Activated CD8-positive, alpha-beta memory T cell treated with anti-CD3 and anti-CD28 coated beads for 4 hours (primary cell): ENCODE results near the gene NAT16.

ENCODE experiments used
- DNase-seq, 2 donors: peaks; one replicate each; pipeline ENCODE4 v3.0.0-alpha.2; 2020; ENCODE audit warnings: low read depth in 2 of 2

NAT16 gene

DNA sequence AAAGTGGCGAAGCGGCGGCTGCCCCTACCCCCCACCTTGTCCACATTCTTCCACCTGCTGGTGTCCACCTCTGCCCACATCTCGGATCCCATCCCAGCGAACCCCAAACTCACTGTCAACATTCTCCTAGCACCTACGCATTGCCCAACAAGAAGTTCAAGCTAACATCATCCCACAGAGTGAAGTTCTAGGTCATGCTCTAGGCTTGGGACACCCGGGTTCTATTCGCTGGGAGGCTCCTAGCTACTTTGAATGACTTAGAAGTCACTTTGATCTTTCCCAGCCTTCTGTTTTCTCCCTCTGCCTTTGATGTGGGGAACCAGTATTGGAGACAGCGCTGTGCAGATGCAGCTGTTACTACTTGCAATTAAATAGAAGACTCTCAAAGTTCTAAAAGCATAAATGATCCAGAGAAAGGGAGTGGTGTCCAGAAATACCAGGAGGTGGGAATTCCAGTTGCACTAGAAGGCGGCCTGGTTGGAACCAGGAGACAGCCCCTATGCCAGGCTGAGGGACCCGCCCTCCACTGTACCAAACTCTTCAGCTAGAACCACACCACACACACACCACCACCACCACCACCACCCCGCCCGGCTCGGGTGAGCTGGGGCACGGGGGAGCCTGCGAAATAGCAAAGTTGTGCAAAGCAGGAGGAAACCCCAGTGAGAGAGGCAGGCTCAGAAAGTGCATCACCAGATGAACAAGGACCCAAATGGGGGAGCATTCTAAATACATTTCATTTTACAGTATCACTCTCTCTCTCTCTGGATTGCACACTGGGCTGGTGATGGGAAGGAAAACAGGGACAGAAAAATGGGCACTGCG lies 9.3 kb downstream of the NAT16 start:
- no peak for DNase-seq

DNA sequence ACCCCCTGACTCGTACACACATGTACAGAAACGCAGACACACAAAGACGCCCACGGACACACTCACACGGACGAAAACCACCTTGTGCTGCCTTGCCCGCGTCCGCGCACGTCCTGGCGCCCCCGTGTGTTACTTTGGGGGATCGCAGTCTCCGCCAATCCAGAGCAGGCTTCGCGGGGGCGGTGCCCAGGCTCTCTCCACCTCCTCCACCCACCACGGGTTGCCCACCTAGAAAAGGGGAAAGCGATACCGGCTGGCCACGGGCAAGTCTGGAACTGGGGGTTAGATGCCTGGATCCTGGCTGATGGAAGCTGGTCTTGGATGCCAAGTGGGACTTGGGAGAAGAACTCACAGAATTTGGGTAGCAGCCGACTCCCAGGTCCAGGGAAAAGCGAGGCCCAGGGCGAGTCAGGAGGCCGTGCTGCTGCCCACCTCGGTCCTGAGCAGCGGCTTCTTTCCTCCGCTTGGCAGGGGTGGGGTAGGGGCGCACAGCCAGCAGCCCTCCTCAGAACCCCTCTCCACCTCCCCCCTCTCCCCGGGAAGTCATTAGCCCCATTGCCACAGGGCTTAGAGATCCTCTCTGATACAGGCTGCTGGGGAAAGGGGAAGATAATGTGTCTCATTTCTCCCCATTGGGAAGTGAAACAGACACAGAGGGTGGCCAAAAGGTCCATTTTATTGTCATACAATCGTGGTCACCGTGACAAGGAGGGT lies 10.1 kb downstream of the NAT16 start:
- peak; percentile 59 to 70 for DNase-seq

DNA sequence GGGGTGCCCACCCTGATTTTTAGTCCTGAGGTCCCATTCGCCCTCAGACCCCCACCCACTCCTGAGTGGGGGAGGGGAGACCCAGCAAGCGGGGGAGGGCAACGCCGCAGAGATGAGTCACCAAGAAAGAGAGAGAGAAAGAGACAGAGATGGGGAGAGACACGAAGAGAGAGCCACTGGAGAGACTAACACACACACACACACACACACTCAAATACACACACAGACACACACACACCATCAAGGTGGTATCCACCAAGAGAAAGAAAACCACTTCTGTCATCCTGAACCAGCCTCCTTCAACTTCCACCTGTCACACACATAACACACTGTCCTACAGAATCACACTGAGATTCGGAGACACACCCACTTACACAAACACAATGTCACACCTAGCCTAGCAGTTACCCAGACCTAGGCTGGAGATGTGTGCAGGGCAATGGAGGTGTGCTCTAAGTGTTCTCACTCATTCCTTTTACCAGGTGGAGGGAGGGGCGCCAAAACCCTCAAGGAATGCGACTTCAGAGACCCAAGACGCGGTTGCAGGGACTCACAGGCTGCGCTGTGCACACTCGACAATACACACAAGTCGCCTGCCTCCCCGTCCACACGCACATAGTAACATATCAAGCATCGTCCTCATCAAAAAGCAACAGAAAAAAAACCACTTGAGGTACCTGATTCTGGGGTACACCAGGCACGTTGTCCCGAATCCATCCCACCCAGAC lies 10.8 kb downstream of the NAT16 start:
- DNase-seq, result no peak

DNA sequence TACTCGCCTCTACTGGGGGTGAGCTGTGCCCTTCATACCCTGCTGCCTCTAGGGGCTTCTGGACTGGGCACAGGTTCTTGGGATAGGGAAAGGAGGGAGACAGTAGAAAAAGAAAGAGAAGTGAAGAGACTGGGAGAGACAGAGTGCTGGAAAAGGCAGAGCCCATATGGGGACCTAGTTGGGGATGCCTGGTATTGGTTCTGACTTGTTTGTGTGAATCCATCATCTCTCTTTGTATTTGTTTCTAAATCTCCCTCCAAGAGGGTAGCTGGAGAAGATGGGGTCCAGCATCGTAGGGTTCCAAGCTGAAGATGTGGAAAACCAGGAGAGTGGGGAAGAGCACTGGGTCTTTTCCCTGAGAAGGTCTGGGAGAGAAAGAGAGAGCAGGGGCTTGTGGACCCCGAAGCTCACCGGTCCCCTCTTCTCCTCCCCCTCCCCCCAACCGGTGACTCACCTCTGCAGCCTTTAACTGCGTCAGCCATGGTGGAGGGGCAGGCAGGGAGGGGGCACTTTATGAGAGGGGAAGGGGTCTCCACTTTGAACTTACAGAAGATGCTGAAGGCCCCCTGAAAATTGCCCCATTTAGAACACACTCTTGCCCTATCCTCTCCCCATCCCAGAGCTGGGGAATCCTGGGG lies 11.6 kb downstream of the NAT16 start:
- DNase-seq, result no peak

DNA sequence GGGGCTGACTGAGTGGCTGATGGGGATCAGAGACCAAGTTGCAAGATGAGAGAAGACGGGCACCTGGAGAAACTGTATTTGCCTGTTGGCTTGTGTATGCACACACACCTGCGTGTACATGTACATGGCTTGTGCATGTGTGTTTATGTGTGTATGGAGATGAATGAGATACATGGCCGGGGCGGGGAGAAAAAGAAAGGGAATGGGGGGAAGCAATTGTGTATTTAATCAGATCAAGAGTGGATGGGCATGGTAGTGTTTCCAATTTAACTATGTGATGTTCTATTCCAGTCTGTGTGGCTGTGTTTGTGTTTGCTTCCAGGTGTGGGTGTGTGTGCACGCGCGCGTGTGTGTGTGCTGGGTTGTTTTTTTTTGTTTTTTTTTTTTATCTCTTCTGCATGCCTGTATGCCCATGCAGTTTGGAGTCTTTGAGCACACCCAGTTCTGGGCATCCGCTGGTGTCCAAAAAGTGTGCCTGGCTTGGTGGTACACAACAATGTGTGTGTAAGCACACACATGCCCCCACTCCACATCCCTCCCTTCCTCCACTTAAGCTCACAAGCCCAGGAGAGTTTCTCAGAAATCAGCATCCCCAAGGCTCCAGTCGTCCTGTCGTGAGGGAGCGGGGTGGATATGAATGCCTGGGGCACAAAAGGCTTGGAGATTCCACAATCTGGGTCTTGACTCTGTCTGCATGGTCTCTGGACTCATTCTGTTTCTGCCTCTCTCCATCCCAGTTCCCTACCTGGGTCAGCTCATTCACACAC lies 12.3 kb downstream of the NAT16 start:
- no peak for DNase-seq

- DNase-seq, result no peak
Observed at GRCh38 chr7:101166909-101167644, 13.0 kb downstream of the NAT16 start.

DNA sequence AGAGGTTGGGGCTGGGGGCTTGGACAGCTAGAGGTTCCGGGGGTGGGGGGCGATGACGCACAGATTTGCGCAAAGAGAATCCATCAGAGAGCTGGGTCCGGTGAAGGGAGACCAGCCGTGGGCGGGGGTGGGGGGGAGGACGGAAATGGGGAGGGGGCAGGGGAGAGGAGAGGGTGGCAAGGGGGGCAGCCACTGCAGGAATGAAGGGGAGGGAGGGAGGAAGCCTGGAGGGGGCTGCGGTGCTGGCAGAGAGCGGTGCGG lies 13.5 kb downstream of the NAT16 start:
- DNase-seq, result no peak

GRCh38 chr7:101165958-101166647 lies 14.0 kb downstream of the NAT16 start:
- no peak for DNase-seq

GRCh38 chr7:101165075-101165957 lies 14.8 kb downstream of the NAT16 start, which contains the start of gene VGF:
Gene VGF, minus strand, starts transcription at chr7:101165569. Its CDS starts 726 bp downstream, at chr7:101164843.
- peak; percentile 76 to 78 for DNase-seq

GRCh38 chr7:101164071-101164840 lies 15.8 kb downstream of the NAT16 start:
- DNase-seq, result no peak

DNA sequence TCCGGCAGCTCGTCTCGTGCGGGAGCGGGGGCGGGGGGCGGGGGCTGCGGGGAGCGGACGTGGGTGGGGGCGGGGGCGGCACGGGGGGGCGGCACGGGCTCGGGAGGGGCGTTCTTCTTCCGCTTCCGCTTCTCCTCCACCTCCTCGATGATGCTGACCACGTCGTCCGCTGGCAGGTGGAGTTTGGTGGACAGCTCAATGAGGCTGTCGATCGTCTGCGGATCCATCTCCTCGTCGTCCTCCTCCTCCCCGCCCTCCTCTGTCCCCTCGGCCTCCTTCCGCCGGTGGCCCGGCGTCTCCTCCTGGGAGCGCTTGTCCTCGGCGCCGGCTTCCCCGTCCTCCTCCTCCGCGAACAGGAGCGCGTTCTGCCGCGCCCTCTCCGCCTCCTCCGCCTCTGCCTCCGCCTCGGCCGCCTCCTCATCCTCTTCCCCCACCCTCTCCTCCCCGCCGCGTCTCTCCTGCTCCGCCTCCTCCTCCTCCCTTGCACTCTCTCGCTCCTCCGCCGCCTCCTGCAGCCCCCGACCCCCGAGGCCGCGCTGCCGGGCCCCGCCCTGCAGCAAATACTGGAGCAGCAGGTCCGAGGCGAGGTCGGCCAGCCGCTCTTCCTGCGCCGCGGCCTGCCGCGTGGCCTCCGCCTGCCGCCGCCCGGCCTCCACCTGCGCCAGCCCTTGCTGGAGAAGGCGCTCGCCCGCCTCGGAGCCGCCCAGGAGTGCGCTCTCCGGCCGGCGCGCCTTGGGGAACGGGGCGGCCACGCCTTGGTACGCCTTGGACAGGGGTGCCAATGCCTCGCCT lies 16.6 kb downstream of the NAT16 start:
- DNase-seq, result no peak

GRCh38 chr7:101162551-101163278 lies 17.4 kb downstream of the NAT16 start:
- no peak for DNase-seq

- DNase-seq, result no peak
Observed at GRCh38 chr7:101161692-101162471, 18.2 kb downstream of the NAT16 start.

DNA sequence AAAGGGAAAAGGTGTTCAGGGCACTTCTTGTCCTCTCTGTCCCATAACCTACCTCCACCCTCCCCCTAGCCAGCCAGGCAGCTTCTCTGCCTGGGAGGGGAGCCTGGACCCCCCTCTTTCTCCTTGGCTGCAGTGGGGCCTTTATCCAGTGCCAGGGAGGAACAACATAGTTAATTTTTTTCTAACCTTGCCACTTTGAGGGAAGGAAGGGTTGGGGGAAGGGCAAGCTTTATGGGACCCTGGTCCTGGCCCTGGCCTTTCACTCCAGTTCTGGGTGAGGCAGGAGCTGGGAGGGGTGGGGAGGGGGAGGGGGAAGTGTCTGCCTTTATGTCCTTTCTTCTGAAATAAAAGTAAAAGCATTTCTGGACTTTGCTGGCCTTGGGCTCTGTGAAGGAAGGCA lies 19.2 kb downstream of the NAT16 start:
- DNase-seq, result no peak

- DNase-seq, result no peak
Observed at GRCh38 chr7:101159696-101160674, 20.1 kb downstream of the NAT16 start.
